HG02759 (cell line): ENCODE measurements around the gene NFYC.
"Not testable (repeated sequence)": the region's sequence is repeated elsewhere in the genome, so short reads cannot be mapped to it uniquely, and the experiment has no call there.

ENCODE experiments used
- ATAC-seq: cut with Tn5 transposase; IDR thresholded peaks from one replicate; pipeline ENCODE4 v1.9.1; 2021; ENCODE audit warnings: mild to moderate bottlenecking, moderate library complexity; ENCODE audit not compliant: unreplicated experiment

The NFYC gene

GRCh38 chr1:40664791-40665190 lies 26.7 kb upstream of the NFYC start:
- no peak for ATAC-seq

GRCh38 chr1:40665335-40666171 lies 26.0 kb upstream of the NFYC start, which contains the start of gene RIMS3:
RIMS3 (minus strand) TSS chr1:40665682; CDS start chr1:40641925, 23,757 bp downstream.
- peak; percentile 81 for ATAC-seq

GRCh38 chr1:40668769-40669525 lies 22.6 kb upstream of the NFYC start:
- peak; percentile 74 for ATAC-seq

GRCh38 chr1:40673452-40673851 lies 18.1 kb upstream of the NFYC start:
- ATAC-seq, result no peak

GRCh38 chr1:40676501-40676900 lies 15.0 kb upstream of the NFYC start:
- ATAC-seq, result no peak

GRCh38 chr1:40679165-40679953 lies 12.1 kb upstream of the NFYC start:
- no peak for ATAC-seq

GRCh38 chr1:40684669-40685068 lies 6.8 kb upstream of the NFYC start:
- no peak for ATAC-seq

GRCh38 chr1:40687059-40687458 lies 4.4 kb upstream of the NFYC start:
- ATAC-seq, result no peak

GRCh38 chr1:40687661-40688060 lies 3.8 kb upstream of the NFYC start:
- no peak for ATAC-seq

GRCh38 chr1:40689737-40690136 lies 1.8 kb upstream of the NFYC start:
- no peak for ATAC-seq

GRCh38 chr1:40690771-40691537 lies 550 bp upstream of the NFYC start:
- ATAC-seq, result no peak

- ATAC-seq, result no peak
Measured at GRCh38 chr1:40692429-40692895, 958 bp downstream of the NFYC start.

GRCh38 chr1:40693425-40693824 lies 1.9 kb downstream of the NFYC start:
- ATAC-seq, result no peak

- no peak for ATAC-seq
Measured at GRCh38 chr1:40694353-40694874, 2.9 kb downstream of the NFYC start.

GRCh38 chr1:40696294-40696693 lies 4.8 kb downstream of the NFYC start:
- no peak for ATAC-seq

- no peak for ATAC-seq
Measured at GRCh38 chr1:40697436-40697835, 5.9 kb downstream of the NFYC start.

GRCh38 chr1:40699787-40700186 lies 8.3 kb downstream of the NFYC start:
- peak; percentile 85 for ATAC-seq

GRCh38 chr1:40701684-40702083 lies 10.2 kb downstream of the NFYC start:
- ATAC-seq, result no peak

GRCh38 chr1:40702810-40703209 lies 11.3 kb downstream of the NFYC start:
- ATAC-seq, result not testable (repeated sequence)

- no peak for ATAC-seq
Measured at GRCh38 chr1:40703316-40703715, 11.8 kb downstream of the NFYC start.
